Testis (tissue), 3 donors: ENCODE results near the gene ARHGAP26. TPM values are rescaled to one million over a fixed set of nuclear protein-coding genes. Genes with fewer than 3 reads are reported as not detected.

Experiments used
- DNase-seq: peaks from one replicate; pipeline ENCODE4 v3.0.0-alpha.2; 2019
- H3K27ac ChIP-seq, 2 donors: fragments of 200-600 bp; sonication (generic); one replicate each; pipeline ENCODE4 v1.5.1; 2019
- H3K27me3 ChIP-seq: fragments of 200-600 bp; sonication (generic); one replicate; pipeline ENCODE4 v1.5.1; 2019
- H3K36me3 ChIP-seq: fragments of 200-600 bp; sonication (generic); one replicate; pipeline ENCODE4 v1.5.1; 2017; ENCODE audit warnings: low read depth; ENCODE audit errors: missing control alignments
- H3K4me1 ChIP-seq: fragments of 200-600 bp; sonication (generic); one replicate; pipeline ENCODE4 v1.5.1; 2019
- H3K4me3 ChIP-seq, 2 donors: fragments of 200-600 bp; sonication (generic); one replicate each; pipeline ENCODE4 v1.5.1; 2017 to 2019
- H3K9me3 ChIP-seq: fragments of 200-600 bp; sonication (generic); one replicate; pipeline ENCODE4 v1.5.1; 2017
- CTCF ChIP-seq, 3 experiments: fragments of 450-650 bp in 2 of 3; fragments of 200-600 bp in 1 of 3; sonication (generic) in 1 of 3; IDR thresholded peaks; one replicate each; pipeline ENCODE4 v1.5.1; 2016 to 2019; ENCODE audit warnings: antibody characterized with exemption in 3 of 3, mild to moderate bottlenecking in 2 of 3, moderate library complexity in 1 of 3
- POLR2A ChIP-seq: fragments of 450-650 bp; IDR thresholded peaks from one replicate; pipeline ENCODE4 v1.6.1; 2017; ENCODE audit warnings: antibody characterized with exemption, mild to moderate bottlenecking, moderate library complexity
- WGBS, 2 donors: methylation state at CpG; one replicate each; pipeline ENCODE4 v1.1.5; 2018; 5-methylcytosine and 5-hydroxymethylcytosine counted together
- intact Hi-C: fragments of 100-400 bp; cut with DNase I; formaldehyde crosslinking; loops from one replicate; pipeline ENCODE4 v1.15.1; 2023; ENCODE audit warnings: low total_unique reads
- polyA plus RNA-seq: library from polyadenylated mRNA; stranded (reverse); fragments of 350-450 nt; fragmentation: Illumina TruSeq; extraction: RNeasy Lipid Tissue Mini Kit (QIAGEN cat#74804); gene quantifications from one replicate; pipeline ENCODE4 v1.2.3, GENCODE V29; 2014; ENCODE audit warnings: low read depth, low replicate concordance; ENCODE audit not compliant: insufficient read depth
- total RNA-seq, 2 donors: library from RNA; depleted of rRNA; stranded (reverse); fragments of >200 nt; gene quantifications; one replicate each; pipeline ENCODE4 v1.2.3, GENCODE V29; 2016

The ARHGAP26 gene
- total and polyA plus RNA-seq, 3 donors from 2014 or later = 33.8 to 98.7 (median 95.7) TPM

GRCh38 chr5:142915038-142915437 is 144.9 kb downstream of the ARHGAP26 start:
- no peaks in the 10 kb centered on the region for H3K9me3 ChIP-seq
- no peak overlapping the region for H3K4me3 ChIP-seq
- no peak overlapping the region for H3K27ac ChIP-seq
- WGBS, 2 donors = 96 to 99% methylated on average over 8 of the region's 8 CpGs
- no peaks in the 10 kb centered on the region for H3K4me1 ChIP-seq
- no peak for TF ChIP-seq CTCF (IDR thresholded peaks at IDR 0.05)
- no peak for TF ChIP-seq POLR2A
- DNase-seq = no peak
- H3K27me3 ChIP-seq = no peaks in the 10 kb centered on the region
- H3K36me3 ChIP-seq = no peaks in the 10 kb centered on the region
- intact Hi-C loops = no loop called here

DNA sequence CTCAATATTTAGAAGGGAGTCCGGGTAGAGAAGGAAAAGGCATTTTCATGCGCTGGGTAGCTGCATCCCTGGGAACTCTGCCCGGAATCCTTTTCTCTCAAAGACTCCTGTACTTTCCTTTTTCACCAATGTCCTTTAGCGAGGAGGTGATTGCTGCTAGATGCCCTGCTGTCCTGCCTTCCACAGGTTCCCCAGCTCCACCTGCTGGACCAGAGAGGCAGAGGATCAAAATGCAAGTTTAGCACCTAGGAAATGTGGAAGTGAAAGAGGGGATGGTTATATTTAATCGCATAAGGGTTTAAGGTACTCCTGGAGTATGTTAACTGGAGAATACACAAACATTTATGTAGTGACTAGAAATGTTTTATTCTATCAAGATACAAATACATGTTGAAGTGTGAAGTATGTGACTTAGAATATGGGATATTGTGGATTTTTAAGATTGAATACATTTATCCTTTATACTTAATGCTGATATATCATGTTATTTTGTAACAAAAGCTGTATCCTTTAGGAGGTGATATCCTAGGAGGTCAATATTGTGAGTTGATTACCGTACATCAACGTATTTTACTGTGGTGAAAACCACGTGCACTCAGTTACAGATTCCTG is 145.7 kb downstream of the ARHGAP26 start:
- Histone ChIP-seq H3K36me3 (no peaks in the 10 kb centered on the region), H3K9me3 (no peaks in the 10 kb centered on the region), H3K4me3 (no peak overlapping the region), H3K27ac (no peak overlapping the region), H3K27me3 (no peaks in the 10 kb centered on the region), H3K4me1 (no peaks in the 10 kb centered on the region)
- WGBS, 2 donors = 69 to 77% methylated on average over 8 of the region's 8 CpGs
- TF ChIP-seq CTCF (IDR thresholded peaks at IDR 0.05) = peak in 1 of 3 experiments; percentile 36
- no peak for TF ChIP-seq POLR2A
- intact Hi-C loops = no loop called here
- DNase-seq = peak; percentile 26

GRCh38 chr5:142918959-142919635 is 148.9 kb downstream of the ARHGAP26 start:
- 83 to 86% methylated on average over 7 of the region's 7 CpGs for WGBS, 2 donors
- no peak for TF ChIP-seq POLR2A
- intact Hi-C loops = no loop called here
- Histone ChIP-seq H3K4me1 (no peaks in the 10 kb centered on the region), H3K27ac (no peak overlapping the region), H3K36me3 (no peaks in the 10 kb centered on the region), H3K4me3 (no peak overlapping the region), H3K9me3 (no peaks in the 10 kb centered on the region), H3K27me3 (no peaks in the 10 kb centered on the region)
- DNase-seq = no peak

DNA sequence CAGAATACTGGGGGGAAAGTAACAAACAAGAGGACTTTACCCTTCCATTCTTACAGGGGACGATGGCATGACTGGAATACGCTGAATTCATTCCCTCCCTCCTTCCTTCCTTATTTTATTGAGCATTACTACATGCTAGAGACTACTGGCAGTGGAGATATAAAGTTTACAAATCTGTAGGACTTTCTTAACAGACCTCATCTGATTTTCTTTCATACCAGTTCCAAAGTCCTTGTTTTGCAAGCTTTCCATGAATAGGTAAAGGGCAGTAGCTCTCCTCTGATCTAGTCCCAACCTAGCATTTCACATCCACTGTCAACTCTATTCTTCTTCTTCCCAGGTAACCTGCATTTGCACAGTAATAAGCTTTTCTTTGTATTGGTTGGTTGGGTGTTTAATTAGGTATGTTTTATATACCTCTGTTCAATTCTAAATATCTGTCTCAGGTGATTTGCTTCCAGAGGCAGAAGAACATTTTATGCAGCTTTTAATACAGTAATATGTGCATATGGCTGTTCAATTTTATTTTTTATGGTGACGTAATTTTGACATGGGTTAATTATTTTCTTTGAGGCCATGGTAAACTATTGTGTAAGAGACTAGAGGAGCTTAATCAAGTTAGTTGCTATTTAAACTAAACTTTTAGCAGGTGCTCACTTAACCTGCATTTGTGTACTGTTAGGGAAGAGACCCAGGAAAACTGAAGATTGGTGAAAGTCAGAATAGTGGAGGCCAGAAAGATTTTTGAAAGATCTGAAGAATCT is 150.9 kb downstream of the ARHGAP26 start:
- intact Hi-C loops = no loop called here
- Histone ChIP-seq H3K27me3 (no peaks in the 10 kb centered on the region), H3K4me1 (no peaks in the 10 kb centered on the region), H3K36me3 (no peaks in the 10 kb centered on the region), H3K4me3 (no peak overlapping the region), H3K27ac (no peak overlapping the region), H3K9me3 (no peaks in the 10 kb centered on the region)
- no peak for TF ChIP-seq CTCF (IDR thresholded peaks at IDR 0.05)
- TF ChIP-seq POLR2A = no peak
- DNase-seq = no peak
- 89 to 93% methylated on average over 3 of the region's 3 CpGs for WGBS, 2 donors

GRCh38 chr5:142922223-142922952 is 152.2 kb downstream of the ARHGAP26 start:
- Histone ChIP-seq H3K36me3 (no peaks in the 10 kb centered on the region), H3K27me3 (no peaks in the 10 kb centered on the region), H3K9me3 (no peaks in the 10 kb centered on the region), H3K4me3 (no peak overlapping the region), H3K27ac (no peak overlapping the region), H3K4me1 (no peaks in the 10 kb centered on the region)
- no peak for TF ChIP-seq POLR2A
- peak; percentile 25 to 53 (median 42) for TF ChIP-seq CTCF (IDR thresholded peaks at IDR 0.05)
- 31 to 52% methylated on average over 1 of the region's 1 CpG for WGBS, 2 donors
- intact Hi-C loops = no loop called here
- no peak for DNase-seq
